H1 (cell line): Measurements from ENCODE around the gene MAB21L3.

Experiments used
- EP300 ChIP-seq, 2 experiments: IDR thresholded peaks; 1 replicate in 1 of 2; 2 replicates in 1 of 2; pipeline ENCODE4 v1.6.1; 2011 to 2012; ENCODE audit warnings: low read depth in 2 of 2, low read length in 2 of 2, mild to moderate bottlenecking in 2 of 2, borderline replicate concordance in 1 of 2, inconsistent platforms in 1 of 2, moderate library complexity in 1 of 2
- JUND ChIP-seq: IDR thresholded peaks from 2 replicates; pipeline ENCODE4 v1.6.1; 2011; ENCODE audit warnings: mild to moderate bottlenecking, improper control_type of control experiment, low read length
- POLR2A ChIP-seq, 2 experiments: IDR thresholded peaks; 1 replicate in 1 of 2; 2 replicates in 1 of 2; pipeline ENCODE4 v1.6.1; 2011; ENCODE audit warnings: low read depth in 2 of 2, low read length in 2 of 2, mild to moderate bottlenecking in 2 of 2; ENCODE audit errors: control extremely low read depth in 1 of 2
- USF2 ChIP-seq: IDR thresholded peaks from 2 replicates; pipeline ENCODE4 v1.6.1; 2011; ENCODE audit warnings: low read length, improper control_type of control experiment

GRCh38 chr1:116127848-116128540, 16.8 kb downstream of the MAB21L3 start:
- TF ChIP-seq USF2, result no peak
- TF ChIP-seq JUND, result no peak
- TF ChIP-seq EP300 (IDR thresholded peaks at IDR 0.05; ENCODE audit: borderline replicate concordance in 1 of 2, low read depth in 2 of 2, low read length in 2 of 2), result no peak
- TF ChIP-seq POLR2A (IDR thresholded peaks at IDR 0.05; ENCODE audit: control extremely low read depth in 1 of 2, low read depth in 2 of 2, low read length in 2 of 2), result no peak
